ENCODE results near the gene CD180.

- TF ChIP-seq CTCF (IDR thresholded peaks at IDR 0.05) (no peak), POLR2AphosphoS5 (IDR thresholded peaks at IDR 0.05; ENCODE audit: low read depth, low read length) (no peak), SIN3A (IDR thresholded peaks at IDR 0.05; ENCODE audit: borderline replicate concordance, insufficient read depth, low read depth, low read length) (no peak)
Observed at GRCh38 chr5:67140413-67140812, 56.2 kb downstream of the CD180 start.
